Dermis microvascular lymphatic vessel endothelial cell (primary cell): ENCODE results near the gene FAM174C. TPM values are rescaled to one million over a fixed set of nuclear protein-coding genes. Genes with fewer than 3 reads are reported as not detected.
"Not testable (repeated sequence)": the region's sequence is repeated elsewhere in the genome, so short reads cannot be mapped to it uniquely, and the experiment has no call there.

Experiments used
- DNase-seq, 2 donors: peaks; one replicate each; pipeline versions ENCODE4 v3.0.0 to v3.0.0-alpha.2; 2010; ENCODE audit warnings: low read depth in 2 of 2
- total RNA-seq: library from RNA; depleted of rRNA; stranded (reverse); fragments of >200 nt; gene quantifications from 2 replicates; pipeline ENCODE4 v1.2.1, GENCODE V29; 2014

FAM174C gene
- total RNA-seq, 1 donor from 2014 or later: 16.4 TPM

DNA sequence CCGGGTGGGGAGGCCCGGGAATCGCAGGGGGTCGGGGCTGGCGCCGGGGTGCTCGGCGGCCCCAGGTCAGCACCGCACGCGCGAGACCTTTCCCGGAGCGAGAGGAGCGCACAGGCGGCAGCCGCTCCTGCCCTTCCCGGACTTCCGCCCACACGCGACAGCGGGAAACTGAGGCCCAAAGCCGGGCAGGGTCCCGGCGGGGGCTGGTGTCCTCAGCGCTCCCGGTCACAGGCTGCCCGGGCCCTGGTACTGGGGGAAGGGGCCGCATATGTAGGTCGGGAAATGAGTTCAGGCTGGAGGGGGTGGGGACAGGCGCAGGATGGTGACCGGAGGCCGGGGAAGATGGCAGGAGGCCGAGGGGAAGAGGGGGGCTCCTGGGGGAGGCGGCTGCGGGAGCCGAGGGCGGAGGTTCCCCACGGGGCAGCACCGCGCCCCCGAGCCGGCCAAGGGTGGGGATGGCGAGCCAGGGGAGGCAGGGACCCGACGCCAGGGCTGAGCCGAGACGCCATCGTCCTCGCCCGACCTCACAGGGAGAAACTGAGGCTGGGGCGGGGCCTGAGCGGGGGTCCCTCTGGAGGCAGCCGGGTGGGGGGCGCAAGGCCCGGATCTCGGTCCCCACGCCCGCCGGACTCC is 38.2 kb upstream of the FAM174C start:
- peak in 1 of 2 donors; percentile 39 for DNase-seq

DNA sequence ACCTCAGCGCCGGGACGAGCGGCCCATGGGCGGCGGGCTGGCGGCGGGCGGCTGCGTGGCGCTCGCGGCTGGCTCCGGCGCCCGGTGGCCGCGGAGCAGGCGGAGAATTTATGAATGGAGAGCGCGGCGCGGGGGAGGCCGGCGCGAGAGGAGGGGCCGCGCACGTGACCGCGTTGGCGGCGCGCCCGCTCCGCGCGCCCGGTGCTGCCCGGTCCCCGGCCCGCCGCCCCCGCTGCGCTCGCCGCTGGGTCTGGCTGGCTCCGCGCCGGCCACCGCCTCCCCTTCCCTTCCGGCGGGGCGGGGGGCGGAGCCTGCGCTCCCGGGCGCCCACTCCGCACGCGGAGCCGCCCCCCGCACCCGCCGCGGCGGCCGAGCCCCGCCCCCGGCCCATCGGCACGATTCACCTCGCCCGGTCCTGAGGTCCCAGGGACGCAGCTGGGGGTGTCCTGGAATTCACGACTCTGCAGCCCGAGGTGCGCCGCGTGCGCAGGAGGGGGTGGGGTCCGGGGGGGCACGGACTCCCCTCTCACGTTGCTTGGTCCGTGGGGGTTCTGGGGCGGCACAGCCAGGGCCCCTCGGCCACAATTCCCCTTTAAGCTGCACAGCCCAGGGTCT is 37.5 kb upstream of the FAM174C start, which contains the start of gene CBARP:
Gene CBARP (minus strand): TSS at position 252 of the 615 bp plus-strand sequence. CDS start 1,905 bp downstream, outside the sequence.
- DNase-seq: peak in 1 of 2 donors; percentile 41

DNA sequence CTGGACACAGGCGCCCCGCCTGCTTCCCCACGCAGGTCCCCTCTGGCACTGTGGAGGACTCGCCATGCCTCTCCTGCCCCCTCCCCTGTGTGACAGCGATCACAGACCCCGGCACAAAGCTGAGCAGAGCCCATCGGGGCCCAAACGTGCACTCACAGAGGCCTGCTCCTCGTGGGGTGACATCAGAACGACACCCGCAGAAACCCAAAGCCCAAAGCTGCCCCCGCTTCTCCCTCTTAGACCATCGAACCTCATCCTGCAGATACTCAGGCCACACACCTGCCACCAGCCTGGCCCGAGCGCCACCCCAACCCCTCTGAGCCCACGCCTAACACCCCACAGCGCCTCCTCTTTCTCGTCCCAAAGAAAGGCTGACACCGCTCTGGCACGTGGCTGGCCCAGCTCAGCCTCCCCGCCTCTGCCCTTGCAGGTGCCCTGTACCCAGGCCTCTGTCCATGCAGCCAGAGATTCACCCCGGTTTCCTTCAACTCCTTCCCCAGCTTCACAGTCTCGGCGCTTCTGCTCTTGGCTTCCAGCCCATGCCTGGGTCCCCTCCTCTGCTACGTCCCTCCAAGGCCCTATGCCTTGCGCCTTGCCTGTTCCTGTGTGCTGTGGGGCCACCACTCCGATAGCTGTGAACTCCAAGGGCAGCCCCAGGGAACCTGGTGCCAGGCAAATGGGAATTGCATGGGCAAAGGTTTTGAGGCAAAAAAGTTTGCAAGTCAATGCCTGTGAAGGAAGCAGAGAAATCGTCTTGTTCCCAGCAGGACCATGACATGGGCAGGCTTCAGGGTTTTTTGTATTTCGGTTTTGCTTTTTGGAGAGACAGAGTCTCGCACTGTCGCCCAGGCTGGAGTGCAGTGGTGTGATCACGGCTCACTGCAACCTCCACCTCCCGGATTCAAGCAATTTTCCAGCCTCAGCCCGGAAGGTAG is 36.7 kb upstream of the FAM174C start:
- DNase-seq: no peak

DNA sequence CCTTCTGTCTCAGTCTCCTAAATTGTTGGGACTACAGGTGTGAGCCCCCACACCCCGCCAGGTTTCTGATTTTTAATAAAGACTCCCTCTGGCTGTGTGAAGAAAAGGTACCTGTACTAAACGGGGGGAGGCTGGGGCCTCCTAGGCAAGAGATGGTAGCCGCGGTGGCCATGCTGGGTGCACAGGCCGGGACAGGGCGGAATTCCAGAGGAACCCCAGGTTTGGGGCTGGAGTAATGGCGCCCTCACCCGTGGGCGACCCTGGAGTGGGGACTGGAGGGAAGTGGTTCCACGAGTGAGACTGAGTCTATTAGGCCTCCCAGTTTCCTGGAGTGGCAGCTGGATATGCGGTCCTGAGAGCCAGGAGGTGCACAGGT is 35.9 kb upstream of the FAM174C start:
- no peak for DNase-seq

GRCh38 chr19:1239796-1240737 is 35.3 kb upstream of the FAM174C start:
- peak; percentile 78 to 91 for DNase-seq

DNA sequence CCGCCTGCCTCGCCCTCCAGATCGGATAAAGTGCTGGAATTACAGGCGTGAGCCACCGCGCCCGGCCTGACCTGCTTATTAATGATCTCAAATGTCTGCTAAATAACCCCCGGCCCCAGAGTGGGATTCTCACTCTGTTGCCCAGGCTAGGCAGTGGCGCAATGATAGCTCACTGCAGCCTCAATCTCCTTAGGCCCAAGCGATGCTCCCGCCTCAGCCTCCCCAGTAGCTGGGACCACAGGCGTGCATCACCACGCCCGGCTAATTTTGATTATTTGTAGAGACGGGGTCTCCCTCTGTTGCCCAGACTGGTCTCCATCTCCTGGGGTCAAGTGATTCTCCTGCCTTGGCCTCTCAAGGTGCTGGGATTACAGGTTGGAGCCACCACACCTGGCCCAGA is 34.4 kb upstream of the FAM174C start:
- no peak for DNase-seq

DNA sequence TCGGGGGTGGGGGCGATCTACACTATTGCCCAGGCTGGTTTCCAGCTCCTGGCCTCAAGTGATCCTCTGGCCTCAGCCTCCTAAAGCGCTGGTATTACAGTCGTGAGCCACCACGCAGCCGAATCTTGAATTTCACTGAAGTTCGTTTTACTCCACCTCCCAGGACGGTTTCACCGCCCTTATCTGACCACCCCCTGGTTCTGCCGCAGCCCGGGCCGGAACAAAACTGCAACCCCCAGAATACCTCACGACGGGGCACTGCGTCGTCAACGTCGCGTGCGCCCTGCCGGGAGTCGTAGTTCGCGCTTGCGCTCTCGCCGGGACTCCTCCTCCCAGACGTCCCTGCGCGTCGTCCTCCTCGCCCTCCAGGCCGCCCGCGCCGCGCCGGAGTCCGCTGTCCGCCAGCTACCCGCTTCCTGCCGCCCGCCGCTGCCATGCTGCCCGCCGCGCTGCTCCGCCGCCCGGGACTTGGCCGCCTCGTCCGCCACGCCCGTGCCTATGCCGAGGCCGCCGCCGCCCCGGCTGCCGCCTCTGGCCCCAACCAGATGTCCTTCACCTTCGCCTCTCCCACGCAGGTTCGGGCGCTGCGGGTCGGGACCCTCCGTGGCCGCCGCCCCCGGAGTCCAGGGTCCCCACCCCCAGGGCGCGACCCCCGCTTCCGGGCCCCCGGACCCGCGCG is 33.8 kb upstream of the FAM174C start, which contains the start of gene ATP5F1D:
Gene ATP5F1D (plus strand): TSS at position 335 of the 679 bp plus-strand sequence. CDS start 100 bp downstream, at position 435.
- DNase-seq: peak; percentile 87 to 95

- DNase-seq: peak in 1 of 2 donors; percentile 82
These were observed 31.3 kb upstream of the FAM174C start for GRCh38 chr19:1243768-1244692.

- DNase-seq: no peak
These were observed 30.5 kb upstream of the FAM174C start for GRCh38 chr19:1244693-1245451.

DNA sequence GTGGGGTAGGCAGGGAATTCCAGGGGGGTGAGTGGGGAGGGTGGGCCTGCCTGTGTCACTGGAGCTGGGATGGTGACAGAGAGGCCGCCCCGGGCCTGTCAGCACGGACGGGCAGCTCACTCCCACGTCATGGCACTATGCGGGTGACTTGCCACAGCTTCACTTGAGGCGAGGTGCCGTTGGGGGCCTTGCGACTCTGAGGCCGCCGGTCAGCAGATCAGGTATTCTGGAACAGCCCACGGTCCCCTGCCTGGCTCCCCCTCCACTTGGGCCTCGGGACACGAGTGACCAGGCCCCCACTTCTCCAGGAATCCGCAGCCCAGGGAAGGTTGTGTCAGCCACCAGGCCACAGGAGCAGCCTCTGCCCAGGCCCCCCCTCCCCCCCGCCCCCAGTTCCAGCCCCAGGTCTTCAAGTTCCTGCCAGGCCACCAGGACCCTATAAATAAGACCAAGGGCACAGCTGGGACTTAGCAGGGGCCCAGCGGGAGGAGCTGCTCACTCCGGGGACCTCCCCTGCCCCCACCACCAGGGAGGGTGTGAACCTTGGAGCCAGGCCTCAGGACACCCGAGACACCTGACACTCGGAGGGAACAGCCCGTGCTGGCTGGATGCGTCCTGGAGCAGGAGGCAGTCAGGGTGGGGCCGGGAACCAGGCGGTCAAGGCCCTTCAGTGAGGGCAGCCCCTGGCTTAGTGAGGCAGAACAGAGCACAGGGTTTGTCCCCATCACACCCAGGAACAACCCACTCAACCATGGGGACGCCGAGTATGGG is 29.7 kb upstream of the FAM174C start:
- DNase-seq: no peak

GRCh38 chr19:1246265-1247087 is 28.9 kb upstream of the FAM174C start:
- DNase-seq: not testable (repeated sequence)

DNA sequence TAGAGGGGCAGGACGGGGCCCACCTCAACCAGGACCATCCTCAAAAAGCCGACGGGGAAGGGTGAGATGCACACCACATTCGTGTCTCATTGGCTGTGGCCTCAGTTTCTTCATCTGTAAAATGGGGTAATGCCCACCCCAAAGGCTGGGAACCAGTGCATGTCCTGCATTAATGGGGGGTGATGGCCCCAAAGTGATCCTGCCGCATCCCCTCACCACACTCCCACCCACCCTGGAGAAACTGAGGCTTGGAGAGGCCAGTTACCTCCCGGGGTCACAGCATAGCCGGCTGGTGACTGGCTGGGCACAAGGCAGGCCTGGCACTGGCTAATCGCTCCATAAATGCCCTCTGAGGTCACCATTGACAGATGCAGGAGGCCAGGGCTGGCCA is 27.6 kb upstream of the FAM174C start:
- no peak for DNase-seq

DNA sequence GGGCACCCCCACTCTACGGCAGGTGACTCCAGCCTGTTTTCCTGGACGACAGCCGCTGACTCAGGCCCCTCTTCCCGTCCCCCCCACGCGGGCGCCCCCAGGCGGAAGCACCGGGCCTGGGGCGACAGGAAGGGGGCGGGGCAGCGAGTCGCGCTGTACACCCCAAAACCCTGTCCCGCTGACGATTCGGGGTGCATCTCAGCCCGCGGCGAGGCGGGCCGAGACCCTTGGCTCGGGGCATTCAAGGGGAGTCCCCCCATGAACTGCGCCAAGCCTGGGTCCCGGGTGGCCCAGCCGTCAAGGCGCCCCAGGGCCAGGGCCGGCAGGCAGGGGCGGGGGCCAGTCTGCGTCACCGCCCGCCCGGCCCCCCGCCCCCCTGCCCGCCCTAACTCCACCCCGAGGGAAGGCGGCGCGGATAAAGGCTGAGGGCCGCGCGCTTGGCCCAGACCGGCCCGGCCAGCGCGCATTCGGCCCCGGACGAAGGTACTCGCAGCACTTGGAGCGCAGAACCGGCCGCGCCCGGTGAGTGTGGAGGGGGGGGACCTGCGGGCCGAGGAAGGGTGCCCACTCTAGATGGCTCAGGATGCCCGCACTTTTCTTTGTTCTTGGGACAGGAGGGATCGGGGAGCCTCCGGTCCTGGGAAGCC is 27.1 kb upstream of the FAM174C start, which contains the start of gene MIDN:
Gene MIDN (plus strand): TSS at position 445 of the 647 bp plus-strand sequence. CDS start 1,714 bp downstream, outside the sequence.
- DNase-seq: peak; percentile 82 to 95

GRCh38 chr19:1248786-1249297 is 26.5 kb upstream of the FAM174C start:
- no peak for DNase-seq

DNA sequence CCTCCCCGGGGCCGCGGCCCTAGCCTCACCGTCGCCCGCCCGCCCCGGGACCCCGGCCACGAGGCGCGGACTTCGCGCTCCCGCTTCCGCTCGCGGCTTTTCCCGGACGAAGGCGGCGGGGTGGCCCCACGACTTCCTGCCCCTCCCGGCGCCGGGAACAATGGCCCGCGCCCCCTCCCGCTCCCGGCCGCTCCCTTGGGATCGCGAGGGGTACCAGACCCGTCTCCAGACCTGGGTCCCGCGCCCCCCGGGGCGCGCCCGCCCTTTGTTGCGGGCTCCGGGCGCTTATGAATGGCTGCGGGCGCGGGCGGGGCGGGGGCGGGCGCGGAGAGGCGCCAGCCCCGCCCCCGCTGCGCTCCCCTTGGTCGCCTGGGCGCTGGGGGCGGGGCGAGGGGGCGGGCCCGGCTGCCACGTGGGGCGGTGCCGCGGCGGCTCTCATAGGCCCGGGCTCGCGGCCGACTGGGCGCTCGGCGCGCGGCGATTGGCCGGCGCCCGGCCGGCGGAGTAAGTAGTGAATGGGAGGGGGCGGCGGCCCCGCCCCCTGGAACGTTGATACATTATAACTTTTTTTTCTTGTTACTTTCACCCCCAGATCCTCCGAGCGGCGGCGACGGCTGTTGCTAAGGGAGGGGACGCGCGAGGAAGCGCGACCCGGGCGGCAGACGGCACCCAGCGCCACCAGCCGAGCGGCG is 25.9 kb upstream of the FAM174C start:
- DNase-seq: peak; percentile 88 to 97
